Rectal smooth muscle tissue (tissue), 1 donor: ENCODE results near the gene NCOA3.

ENCODE experiments used
- H3K27ac ChIP-seq: one replicate; pipeline ENCODE4 v1.7.0; 2013; ENCODE audit warnings: low read depth, low read length, inconsistent platforms
- H3K27me3 ChIP-seq: one replicate; pipeline ENCODE4 v1.7.0; 2013; ENCODE audit warnings: low read length; ENCODE audit not compliant: control insufficient read depth, insufficient read depth
- H3K36me3 ChIP-seq: one replicate; pipeline ENCODE4 v1.7.0; 2013; ENCODE audit warnings: low read length; ENCODE audit not compliant: control insufficient read depth, insufficient read depth
- H3K4me1 ChIP-seq: one replicate; pipeline ENCODE4 v1.7.0; 2013; ENCODE audit warnings: low read length; ENCODE audit not compliant: control insufficient read depth, insufficient read depth
- H3K4me3 ChIP-seq: one replicate; pipeline ENCODE4 v1.7.0; 2013; ENCODE audit warnings: low read length
- H3K9ac ChIP-seq: one replicate; pipeline ENCODE4 v1.7.0; 2013; ENCODE audit warnings: low read length

Gene NCOA3

DNA sequence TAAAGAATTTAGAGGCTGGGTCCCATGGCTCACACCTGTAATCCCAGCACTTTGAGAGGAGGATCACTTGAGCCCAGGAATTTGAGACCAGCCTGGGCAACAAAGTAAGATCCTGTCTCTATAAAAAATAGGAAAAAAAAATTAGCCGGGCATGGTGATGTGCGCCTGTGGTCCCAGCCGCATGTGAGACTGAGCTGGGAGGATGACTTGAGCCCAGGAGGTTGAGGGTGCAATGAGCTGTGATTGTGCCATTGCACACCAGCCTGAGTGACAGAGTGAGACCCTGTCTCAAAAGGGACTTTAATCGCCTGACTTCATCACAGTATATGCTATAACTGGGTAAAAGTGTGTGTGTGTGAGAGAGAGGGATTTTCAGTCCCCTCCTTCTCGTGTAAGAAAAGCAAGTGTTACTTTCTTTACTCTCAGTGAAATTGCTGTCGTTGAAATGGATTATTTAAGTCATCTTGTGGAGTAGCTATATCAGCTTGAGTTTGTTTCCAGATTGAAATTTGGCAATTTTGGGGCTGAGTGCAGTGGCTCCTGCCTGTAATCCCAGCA, 7.5 kb downstream of the NCOA3 start:
- Histone ChIP-seq H3K27me3 (no peaks in the 10 kb centered on the region), H3K27ac (no peak overlapping the region), H3K4me3 (no peak overlapping the region), H3K36me3 (no peaks in the 10 kb centered on the region), H3K9ac (no peak overlapping the region), H3K4me1 (no peaks in the 10 kb centered on the region)

DNA sequence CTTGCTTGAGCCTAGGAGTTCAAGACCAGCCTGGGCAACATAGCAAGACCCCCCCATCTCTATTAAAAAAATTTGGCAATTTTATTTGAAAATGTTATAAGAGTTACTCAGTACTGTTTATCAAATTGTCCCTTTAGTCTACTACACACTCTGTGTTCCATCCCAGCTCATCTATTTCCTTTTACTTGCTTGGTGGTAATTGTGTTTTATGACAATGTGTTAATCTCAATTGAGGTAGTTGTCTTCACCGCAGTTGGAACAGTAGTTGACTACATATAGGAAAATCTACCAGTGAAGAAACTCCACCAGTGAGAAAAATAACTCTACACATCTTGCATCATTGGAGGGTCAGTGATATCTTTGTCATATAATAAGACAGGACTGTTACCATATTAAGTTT, 8.0 kb downstream of the NCOA3 start:
- Histone ChIP-seq H3K4me3 (no peak overlapping the region), H3K27me3 (no peaks in the 10 kb centered on the region), H3K36me3 (no peaks in the 10 kb centered on the region), H3K9ac (no peak overlapping the region), H3K27ac (no peak overlapping the region), H3K4me1 (no peaks in the 10 kb centered on the region)

DNA sequence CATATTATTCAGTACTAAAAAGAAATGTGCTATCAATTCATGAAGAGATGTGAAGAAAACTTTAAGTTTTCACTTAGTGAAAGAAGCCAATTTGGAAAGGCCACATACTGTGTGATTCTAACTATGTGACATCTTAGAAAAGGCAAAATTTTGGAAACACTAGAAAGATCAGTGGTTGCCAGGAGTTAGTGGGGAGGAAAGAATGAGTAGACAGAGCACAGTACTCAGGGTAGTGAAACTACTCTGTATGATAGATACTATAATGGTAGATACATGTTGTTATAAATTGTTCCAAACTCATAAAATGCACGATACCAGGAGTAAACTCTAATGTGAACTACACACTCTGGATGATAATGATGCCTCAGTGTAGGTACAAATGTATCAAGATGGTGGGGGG, 14.2 kb downstream of the NCOA3 start:
- no peak overlapping the region for H3K27ac ChIP-seq
- no peaks in the 10 kb centered on the region for H3K27me3 ChIP-seq
- H3K4me3 ChIP-seq, result no peak overlapping the region
- H3K36me3 ChIP-seq, result peaks cover 5% of the 10 kb centered on the region
- no peaks in the 10 kb centered on the region for H3K4me1 ChIP-seq
- no peak overlapping the region for H3K9ac ChIP-seq

DNA sequence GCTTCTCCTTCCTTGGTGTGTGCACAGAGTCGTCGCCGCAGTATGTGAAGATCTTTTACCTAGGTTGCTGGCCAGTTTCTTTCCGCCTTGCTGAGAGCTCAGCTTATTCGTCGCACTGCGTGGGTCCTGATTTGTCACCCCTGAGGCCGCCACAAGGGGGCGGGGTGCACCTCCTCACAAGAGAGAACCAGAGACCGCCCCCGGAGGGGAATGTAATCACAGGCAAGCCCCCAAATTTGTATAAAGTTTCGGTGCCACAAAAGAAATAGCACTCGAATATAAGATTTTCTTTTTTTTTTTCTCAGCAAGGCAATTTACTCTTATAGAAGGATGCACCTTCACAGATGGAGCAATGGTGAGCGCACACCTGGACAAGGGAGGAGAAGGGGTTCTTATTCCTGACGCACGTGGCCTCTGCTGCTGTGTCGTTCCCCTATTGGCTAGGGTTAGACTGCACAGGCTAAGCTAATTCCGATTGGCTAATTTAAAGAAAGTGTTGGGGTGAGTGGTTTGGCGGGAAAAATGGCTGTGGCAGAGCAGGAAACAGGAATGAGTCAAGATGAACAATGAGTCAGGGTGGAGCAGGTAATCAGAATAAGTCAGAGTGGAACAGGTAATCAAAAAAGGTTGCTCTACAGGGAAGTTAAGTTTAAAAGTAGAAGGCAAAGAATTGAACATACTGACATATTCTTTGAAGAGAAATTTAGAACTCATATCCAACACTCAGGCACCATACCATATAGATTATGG, 19.5 kb downstream of the NCOA3 start:
- peaks cover 6% of the 10 kb centered on the region for H3K36me3 ChIP-seq
- H3K27ac ChIP-seq, result no peak overlapping the region
- no peaks in the 10 kb centered on the region for H3K27me3 ChIP-seq
- no peaks in the 10 kb centered on the region for H3K4me1 ChIP-seq
- H3K9ac ChIP-seq, result no peak overlapping the region
- H3K4me3 ChIP-seq, result no peak overlapping the region

DNA sequence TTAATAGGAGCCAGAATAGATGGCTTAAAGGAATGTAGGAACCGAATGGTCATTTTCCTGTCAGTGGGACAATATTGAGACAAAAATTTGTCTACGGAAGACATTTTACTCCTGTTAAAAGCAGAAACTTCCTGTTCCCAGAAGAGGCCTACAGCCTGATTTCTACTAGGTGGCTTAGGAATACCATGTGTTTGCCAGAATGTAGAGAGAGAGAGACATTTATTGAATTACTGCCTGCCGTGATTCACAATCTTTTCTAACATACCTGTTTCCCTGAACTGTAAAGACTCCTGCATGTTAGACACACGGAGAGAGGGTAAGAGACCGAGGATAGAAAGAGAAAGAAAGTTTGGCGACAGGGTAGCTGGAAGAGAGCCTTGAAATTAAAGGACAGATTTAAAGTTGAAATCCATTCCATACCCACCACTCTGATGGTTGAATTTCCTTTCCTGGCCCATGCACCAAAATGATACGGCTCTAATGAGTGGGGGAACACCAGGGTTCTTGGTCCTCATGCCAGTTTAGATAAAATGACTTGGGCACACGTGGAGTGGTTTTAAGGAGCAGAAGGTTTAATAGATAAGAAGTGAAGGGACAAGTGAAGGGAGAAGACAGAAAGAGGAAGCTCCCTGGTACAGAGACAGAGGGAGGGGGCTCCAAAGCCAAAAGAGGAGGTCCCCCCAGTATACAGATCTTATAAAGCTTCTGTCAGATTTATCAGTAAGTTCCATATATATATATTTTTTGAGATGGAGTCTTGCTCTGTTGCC, 22.5 kb downstream of the NCOA3 start:
- Histone ChIP-seq H3K9ac (no peak overlapping the region), H3K36me3 (peaks cover 6% of the 10 kb centered on the region), H3K27ac (no peak overlapping the region), H3K27me3 (no peaks in the 10 kb centered on the region), H3K4me1 (no peaks in the 10 kb centered on the region), H3K4me3 (no peak overlapping the region)

DNA sequence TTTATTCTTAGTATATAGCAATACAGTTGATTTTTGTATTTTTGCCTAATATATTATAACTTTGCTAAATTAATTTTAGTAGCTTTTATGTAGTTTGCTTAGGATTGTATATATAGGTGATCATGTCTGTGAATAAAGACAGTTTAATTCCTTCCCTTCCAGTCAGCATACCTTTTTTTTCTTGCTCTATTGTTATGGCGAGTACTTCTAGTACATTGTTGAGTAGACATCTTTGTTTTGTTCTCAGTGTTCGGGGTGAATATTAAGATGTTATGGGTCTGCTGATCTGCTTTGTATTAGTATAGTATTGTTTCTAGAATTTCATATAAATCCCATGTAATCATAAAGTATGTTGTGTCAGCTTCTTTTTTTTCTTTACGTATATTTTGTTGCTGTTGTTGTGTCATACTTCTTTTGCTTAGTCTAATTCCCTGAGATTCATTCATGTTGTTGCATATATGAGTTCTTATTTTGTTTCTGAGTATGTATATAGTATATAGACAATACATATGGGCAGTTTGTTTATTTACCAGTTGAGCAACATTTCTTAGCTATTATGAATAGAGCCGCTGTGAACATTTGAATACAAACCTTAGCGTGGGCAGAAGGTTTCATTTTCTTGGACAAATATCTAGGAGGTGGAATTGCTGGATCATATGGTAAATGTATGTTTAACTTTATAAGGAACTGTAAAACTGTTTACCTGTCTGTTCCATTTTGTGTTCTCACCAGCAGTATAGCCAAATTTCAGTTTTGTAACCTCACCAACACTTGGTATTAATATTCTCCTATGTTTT, 25.5 kb downstream of the NCOA3 start:
- Histone ChIP-seq H3K36me3 (no peaks in the 10 kb centered on the region), H3K27ac (no peak overlapping the region), H3K4me3 (no peak overlapping the region), H3K9ac (no peak overlapping the region), H3K4me1 (no peaks in the 10 kb centered on the region), H3K27me3 (no peaks in the 10 kb centered on the region)

DNA sequence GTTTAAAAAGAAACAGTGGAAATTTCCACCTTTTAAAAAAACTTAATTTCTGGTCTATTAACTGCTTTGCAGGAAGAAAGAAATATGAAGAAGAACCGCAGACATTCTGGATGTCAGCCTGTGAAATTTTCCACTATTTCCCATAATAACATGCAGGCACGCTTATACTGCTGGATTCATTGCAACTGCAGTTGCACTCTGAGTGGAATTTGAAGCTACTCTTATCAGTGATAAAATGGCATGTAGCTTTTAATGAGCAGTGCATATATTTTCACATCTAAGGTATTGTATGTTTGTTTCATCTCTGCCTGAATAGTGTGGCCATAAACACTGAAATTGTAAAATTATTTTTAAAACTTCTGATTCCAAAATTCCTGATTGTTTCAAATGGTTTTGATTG, 28.2 kb downstream of the NCOA3 start:
- no peaks in the 10 kb centered on the region for H3K4me1 ChIP-seq
- H3K9ac ChIP-seq, result no peak overlapping the region
- H3K36me3 ChIP-seq, result no peaks in the 10 kb centered on the region
- H3K27ac ChIP-seq, result no peak overlapping the region
- no peak overlapping the region for H3K4me3 ChIP-seq
- no peaks in the 10 kb centered on the region for H3K27me3 ChIP-seq

DNA sequence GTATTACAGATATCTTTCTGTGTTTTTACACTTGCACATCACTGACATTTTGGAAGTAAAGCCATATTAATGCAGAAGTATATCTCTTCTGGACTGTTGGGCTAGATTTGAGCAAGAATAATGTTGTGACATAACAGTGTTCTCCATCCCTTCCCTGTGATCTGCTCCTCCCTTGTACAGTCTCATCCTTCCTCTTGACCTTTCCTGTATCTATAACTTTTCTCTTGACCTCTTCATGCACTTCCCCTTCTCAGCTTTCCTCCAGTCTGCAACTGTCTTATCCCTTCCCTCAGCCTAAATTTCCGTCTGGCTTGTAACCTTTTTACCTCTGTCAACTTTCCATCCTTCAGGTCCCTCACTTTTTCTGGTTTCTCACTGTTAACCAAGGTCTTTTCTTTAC, 29.8 kb downstream of the NCOA3 start:
- H3K4me3 ChIP-seq, result no peak overlapping the region
- no peaks in the 10 kb centered on the region for H3K27me3 ChIP-seq
- no peaks in the 10 kb centered on the region for H3K36me3 ChIP-seq
- H3K4me1 ChIP-seq, result no peaks in the 10 kb centered on the region
- no peak overlapping the region for H3K27ac ChIP-seq
- H3K9ac ChIP-seq, result no peak overlapping the region

DNA sequence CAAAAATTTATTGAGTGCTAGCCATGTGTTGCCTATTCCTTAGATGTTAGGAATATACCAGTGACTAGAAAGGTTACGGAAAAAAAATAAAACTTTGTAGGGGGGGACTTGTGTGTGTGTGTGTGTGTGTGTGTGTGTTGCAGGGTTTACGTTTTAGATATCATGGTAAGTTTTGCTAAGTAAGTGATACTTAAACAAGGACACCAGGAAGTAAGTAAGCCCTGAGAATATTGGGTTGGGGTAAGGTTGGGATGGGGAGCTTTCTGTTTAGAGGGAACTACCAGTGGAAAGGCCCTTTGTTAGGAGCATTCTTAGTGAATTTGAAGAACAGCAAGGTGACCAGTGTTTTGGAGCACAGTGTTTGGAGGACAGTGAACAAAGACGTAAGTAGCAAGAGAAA, 30.3 kb downstream of the NCOA3 start:
- Histone ChIP-seq H3K9ac (no peak overlapping the region), H3K36me3 (no peaks in the 10 kb centered on the region), H3K4me3 (no peak overlapping the region), H3K27me3 (no peaks in the 10 kb centered on the region), H3K4me1 (no peaks in the 10 kb centered on the region), H3K27ac (no peak overlapping the region)

DNA sequence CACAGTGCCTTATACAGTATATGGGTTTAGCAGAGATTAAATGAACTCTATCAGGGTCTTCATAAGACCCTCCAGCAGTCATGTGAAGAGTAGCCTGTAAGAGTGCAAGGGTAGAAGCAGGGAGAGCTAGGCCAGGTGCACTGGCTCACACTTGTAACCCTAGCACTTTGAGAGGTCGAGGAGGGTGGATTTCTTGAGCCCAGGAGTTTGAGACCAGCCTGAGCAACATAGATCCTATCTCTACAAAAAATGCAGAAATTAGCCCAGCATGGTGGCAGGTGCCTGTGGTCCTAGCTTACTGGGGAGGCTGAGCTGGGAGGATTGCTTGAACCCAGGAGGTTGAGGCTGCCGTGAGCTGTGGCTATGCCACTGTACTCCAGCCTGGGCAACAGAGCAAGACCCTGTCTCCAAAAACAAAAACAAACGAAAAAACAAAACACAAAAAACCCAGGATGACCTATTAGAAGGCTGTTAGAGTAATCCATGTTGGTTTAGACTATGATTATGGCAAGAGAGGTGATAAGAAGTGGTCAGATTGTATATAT, 31.9 kb downstream of the NCOA3 start:
- Histone ChIP-seq H3K9ac (no peak overlapping the region), H3K36me3 (no peaks in the 10 kb centered on the region), H3K27me3 (no peaks in the 10 kb centered on the region), H3K4me1 (no peaks in the 10 kb centered on the region), H3K4me3 (no peak overlapping the region), H3K27ac (no peak overlapping the region)

DNA sequence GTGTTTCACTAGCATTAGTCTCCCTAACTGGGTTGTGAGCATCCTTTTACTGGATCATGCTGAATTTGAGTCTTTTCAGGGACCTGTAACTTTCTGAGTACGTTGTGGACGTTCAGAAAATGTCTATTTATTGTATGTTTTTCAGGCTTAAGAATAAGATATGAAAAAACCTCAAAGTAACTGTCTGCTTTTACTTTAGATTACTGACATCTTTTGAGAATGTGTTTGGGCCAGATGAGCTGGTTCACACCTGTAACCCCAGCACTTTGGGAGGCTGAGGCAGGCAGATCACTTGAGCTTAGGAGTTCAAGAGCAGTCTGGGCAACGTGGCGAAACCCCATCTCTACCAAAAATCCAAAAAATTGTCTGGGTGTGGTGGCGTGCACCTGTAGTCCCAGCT, 32.7 kb downstream of the NCOA3 start:
- Histone ChIP-seq H3K27me3 (no peaks in the 10 kb centered on the region), H3K4me1 (no peaks in the 10 kb centered on the region), H3K27ac (no peak overlapping the region), H3K4me3 (no peak overlapping the region), H3K36me3 (no peaks in the 10 kb centered on the region), H3K9ac (no peak overlapping the region)

DNA sequence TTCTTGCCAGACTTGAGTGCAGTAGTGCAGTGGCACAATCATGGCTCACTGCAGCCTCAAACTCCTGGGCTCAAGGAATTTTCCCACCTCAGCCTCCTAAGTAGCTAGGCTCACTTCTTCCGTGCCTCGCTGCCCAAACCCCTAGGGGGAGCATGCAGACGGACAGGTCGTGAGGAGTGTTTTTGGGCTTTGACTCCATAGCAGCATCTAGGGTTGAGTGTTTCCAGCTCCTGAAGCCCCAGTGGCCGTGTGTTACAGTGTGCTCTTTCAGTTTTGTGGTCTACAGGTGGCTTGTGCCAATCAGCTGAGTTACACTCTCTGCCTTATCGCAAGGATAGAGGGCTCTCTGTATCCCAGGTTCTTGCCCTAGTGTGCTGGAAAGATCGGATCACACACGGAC, 33.4 kb downstream of the NCOA3 start:
- Histone ChIP-seq H3K36me3 (no peaks in the 10 kb centered on the region), H3K27me3 (no peaks in the 10 kb centered on the region), H3K27ac (no peak overlapping the region), H3K4me3 (no peak overlapping the region), H3K4me1 (no peaks in the 10 kb centered on the region), H3K9ac (no peak overlapping the region)
